Measurements from ENCODE around the gene GATD1.

The GATD1 gene

GRCh38 chr11:720642-721246 lies 56.5 kb downstream of the GATD1 start:
- TF ChIP-seq EZH2phosphoT487 (IDR thresholded peaks at IDR 0.05; ENCODE audit: low read length) (no peak), EZH2 (optimal IDR thresholded peaks at IDR 0.05; ENCODE audit: low read depth, low read length) (no peak), CTCF (IDR thresholded peaks at IDR 0.05; ENCODE audit: low read length) (no peak)
- Histone ChIP-seq H3K9me3 (replicated peaks; ENCODE audit: insufficient read depth, low read length) (no peaks in the 10 kb centered on the region), H3F3A (ENCODE audit: insufficient read depth, low read length) (no peaks in the 10 kb centered on the region), H3K27me3 (replicated peaks; ENCODE audit: insufficient read depth, low read length) (peaks cover 20% of the 10 kb centered on the region; the same call in 1 of the 2 replicates), H4K20me1 (ENCODE audit: insufficient read depth, low read length) (no peaks in the 10 kb centered on the region), H3K27ac (ENCODE audit: low read length) (no peak overlapping the region), H3K9ac (ENCODE audit: low read length) (no peak overlapping the region; the same call in 1 of the 2 replicates), H3K9me2 (replicated peaks; ENCODE audit: insufficient read depth, low read length) (no peaks in the 10 kb centered on the region), H3K36me3 (replicated peaks; ENCODE audit: insufficient read depth, low read length) (no peaks in the 10 kb centered on the region), H2AFZ (ENCODE audit: low read length) (peak overlapping the region; percentile 81), H3K4me3 (ENCODE audit: low read length) (peak overlapping the region; percentile 55), H3K4me2 (ENCODE audit: low read depth, low read length) (peak overlapping the region; percentile 99), H3K4me1 (ENCODE audit: low read length) (peaks cover 15% of the 10 kb centered on the region), H3K79me2 (ENCODE audit: low read length) (no peaks in the 10 kb centered on the region)
- DNase-seq = no peak

- no peak overlapping the region for H3K9ac ChIP-seq (ENCODE audit: low read length)
- H4K20me1 ChIP-seq (ENCODE audit: insufficient read depth, low read length) = no peaks in the 10 kb centered on the region
- H3F3A ChIP-seq (ENCODE audit: insufficient read depth, low read length) = no peaks in the 10 kb centered on the region
- peaks cover 20% of the 10 kb centered on the region; the same call in 1 of the 2 replicates for H3K27me3 ChIP-seq (replicated peaks; ENCODE audit: insufficient read depth, low read length)
- H3K9me3 ChIP-seq (replicated peaks; ENCODE audit: insufficient read depth, low read length) = no peaks in the 10 kb centered on the region
- peaks cover 15% of the 10 kb centered on the region for H3K4me1 ChIP-seq (ENCODE audit: low read length)
- H3K79me2 ChIP-seq (ENCODE audit: low read length) = no peaks in the 10 kb centered on the region
- no peaks in the 10 kb centered on the region for H3K9me2 ChIP-seq (replicated peaks; ENCODE audit: insufficient read depth, low read length)
- TF ChIP-seq CTCF (IDR thresholded peaks at IDR 0.05; ENCODE audit: low read length) = no peak
- TF ChIP-seq EZH2phosphoT487 (IDR thresholded peaks at IDR 0.05; ENCODE audit: low read length) = no peak
- TF ChIP-seq EZH2 (optimal IDR thresholded peaks at IDR 0.05; ENCODE audit: low read depth, low read length) = no peak
- peak overlapping the region; percentile 55 for H3K4me3 ChIP-seq (ENCODE audit: low read length)
- no peaks in the 10 kb centered on the region for H3K36me3 ChIP-seq (replicated peaks; ENCODE audit: insufficient read depth, low read length)
- H3K4me2 ChIP-seq (ENCODE audit: low read depth, low read length) = peak overlapping the region; percentile 99; the same call in 1 of the 2 replicates
- DNase-seq = no peak
- H3K27ac ChIP-seq (ENCODE audit: low read length) = no peak overlapping the region
- H2AFZ ChIP-seq (ENCODE audit: low read length) = 0 out of 2 replicates have a peak overlapping the region, but pooled peaks have one; percentile 61
Observed at GRCh38 chr11:720017-720641, 57.2 kb downstream of the GATD1 start.

- Histone ChIP-seq H3K9me2 (replicated peaks; ENCODE audit: insufficient read depth, low read length) (no peaks in the 10 kb centered on the region), H3K9me3 (replicated peaks; ENCODE audit: insufficient read depth, low read length) (no peaks in the 10 kb centered on the region), H3F3A (ENCODE audit: insufficient read depth, low read length) (no peaks in the 10 kb centered on the region), H2AFZ (ENCODE audit: low read length) (no peak overlapping the region), H3K4me1 (ENCODE audit: low read length) (peaks cover 15% of the 10 kb centered on the region), H3K9ac (ENCODE audit: low read length) (no peak overlapping the region), H3K4me2 (ENCODE audit: low read depth, low read length) (no peak overlapping the region), H3K4me3 (ENCODE audit: low read length) (no peak overlapping the region), H3K27me3 (replicated peaks; ENCODE audit: insufficient read depth, low read length) (peaks cover 20% of the 10 kb centered on the region; the same call in 1 of the 2 replicates), H3K79me2 (ENCODE audit: low read length) (no peaks in the 10 kb centered on the region), H3K36me3 (replicated peaks; ENCODE audit: insufficient read depth, low read length) (no peaks in the 10 kb centered on the region), H4K20me1 (ENCODE audit: insufficient read depth, low read length) (no peaks in the 10 kb centered on the region), H3K27ac (ENCODE audit: low read length) (no peak overlapping the region)
- DNase-seq = no peak
- TF ChIP-seq EZH2phosphoT487 (IDR thresholded peaks at IDR 0.05; ENCODE audit: low read length) (no peak), CTCF (IDR thresholded peaks at IDR 0.05; ENCODE audit: low read length) (no peak), EZH2 (optimal IDR thresholded peaks at IDR 0.05; ENCODE audit: low read depth, low read length) (no peak)
Observed at GRCh38 chr11:719214-720016, 57.9 kb downstream of the GATD1 start.

Measured in MM.1S (cell line).